ENCODE measurements around the gene HPS5. TPM values are rescaled to one million over a fixed set of nuclear protein-coding genes. Genes with fewer than 3 reads are reported as not detected.

HPS5 gene
- total and polyA plus RNA-seq, 2 donors (not counting 3 experiments of a cell fraction or from before 2014, with no cell fraction given), result 4.7 to 14.1 TPM

DNA sequence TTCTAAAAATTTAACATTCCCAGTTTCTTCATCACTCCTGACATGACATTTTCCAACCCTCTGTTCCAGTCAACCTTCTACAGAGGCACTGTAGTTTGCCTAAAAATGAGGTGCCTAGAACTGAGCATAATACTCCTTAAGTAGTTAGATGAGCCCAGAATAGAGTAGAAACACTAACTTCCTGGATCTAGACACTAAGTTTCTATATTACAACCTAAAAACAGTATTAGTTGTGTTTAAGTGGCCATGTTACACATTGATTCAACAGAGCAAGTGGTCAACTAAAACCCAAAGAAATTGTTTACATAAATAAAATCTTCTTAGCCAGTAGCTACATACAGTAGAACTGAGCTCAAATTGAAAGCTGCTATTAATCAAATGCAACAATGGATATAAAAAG, 1.3 kb downstream of the HPS5 start:
- Histone ChIP-seq H3K9me1 (replicated peaks; ENCODE audit: control insufficient read depth, extremely low read depth, insufficient read depth, low read length) (no peaks in the 10 kb centered on the region), H3K4me3 (replicated peaks in 1 of 3; ENCODE audit: insufficient read depth in 1 of 3, low read depth in 1 of 3, low read length in 3 of 3) (no peak overlapping the region), H3K4me1 (ENCODE audit: control insufficient read depth, extremely low read depth, insufficient read depth, low read length) (peaks cover 31% of the 10 kb centered on the region), H3K36me3 (ENCODE audit: control insufficient read depth in 2 of 2, extremely low read depth in 1 of 2, insufficient read depth in 2 of 2, low read length in 2 of 2) (peaks cover 0 to 2% of the 10 kb centered on the region in 2 experiments), H3K79me2 (ENCODE audit: control insufficient read depth, insufficient read depth, low read length) (peaks cover 42% of the 10 kb centered on the region), H3K27me3 (ENCODE audit: control insufficient read depth in 2 of 2, insufficient read depth in 2 of 2, low read length in 2 of 2) (no peaks in the 10 kb centered on the region), H3K27ac (ENCODE audit: insufficient read depth, low read depth, low read length) (no peak overlapping the region), H2AFZ (ENCODE audit: low read depth, low read length) (no peak overlapping the region), H3K9me3 (replicated peaks; ENCODE audit: control insufficient read depth, insufficient read depth, low read length) (no peaks in the 10 kb centered on the region), H4K20me1 (replicated peaks; ENCODE audit: control insufficient read depth, extremely low read depth, insufficient read depth, low read length) (no peaks in the 10 kb centered on the region), H3K4me2 (ENCODE audit: insufficient read depth, low read length) (peak overlapping the region; percentile 94), H3K9ac (replicated peaks; ENCODE audit: extremely low read depth, insufficient read depth, low read length) (no peak overlapping the region)
- intact Hi-C loops (cut with micrococcal nuclease), result loop anchor here (5.0 kb wide), 4 partner anchors 213 to 1243 kb away; partner anchors contain the start of genes PIK3C2A, RPS13, SAAL1 and SERGEF
- ChIA-PET POLR2A (interaction anchor here (2.0 kb wide), 1 partner anchor 74 kb away, joined by 15 read pairs; the partner anchor contains the start of gene LDHA), CTCF (interaction anchor here (0.6 to 2.6 kb wide), 3 partner anchors 75 to 207 kb away, joined by 4 to 13 read pairs (median 8); partner anchors contain the start of gene LDHA)
- FAIRE-seq, result no peak
- no peak for DNase-seq (ENCODE audit: low read depth, low spot score)
- TF ChIP-seq POLR2A (IDR thresholded peaks at IDR 0.05; ENCODE audit: low read depth, low read length) (no peak), GATA2 (IDR thresholded peaks at IDR 0.05; ENCODE audit: insufficient read depth, insufficient read length, low read depth, low read length) (no peak)
- BruUV-seq (replicated peaks), result no TSS peak
- dilution Hi-C loops (cut with MboI; ENCODE audit: extremely low pct_ligation_motif_present, low sequenced_read_pairs), result no loop called here

DNA sequence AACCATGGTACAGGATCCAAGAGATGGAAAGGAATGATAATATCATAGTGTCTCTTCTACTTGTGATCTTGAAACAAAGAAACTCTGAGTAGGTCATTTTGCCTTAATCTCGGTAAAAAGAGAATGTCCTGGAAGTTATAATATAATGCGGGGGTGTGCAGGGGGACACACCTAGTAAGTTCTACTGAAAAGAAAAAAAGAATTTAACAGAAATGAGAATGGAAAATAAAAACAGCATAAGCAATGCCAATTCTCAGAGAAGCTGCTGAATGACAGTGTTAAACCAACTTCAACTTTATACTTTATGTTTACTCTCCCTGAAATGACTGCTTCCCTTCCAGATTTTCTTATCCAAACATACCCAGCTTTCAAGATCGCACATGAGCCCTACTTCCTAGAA, 2.0 kb downstream of the HPS5 start:
- H3K4me1 ChIP-seq (ENCODE audit: control insufficient read depth, extremely low read depth, insufficient read depth, low read length), result peaks cover 30% of the 10 kb centered on the region
- H3K4me3 ChIP-seq (replicated peaks in 1 of 3; ENCODE audit: insufficient read depth in 1 of 3, low read depth in 1 of 3, low read length in 3 of 3), result no peak overlapping the region
- DNase-seq (ENCODE audit: low read depth, low spot score) (no peak), FAIRE-seq (no peak)
- BruUV-seq (replicated peaks), result no TSS peak
- no peaks in the 10 kb centered on the region for H3K9me1 ChIP-seq (replicated peaks; ENCODE audit: control insufficient read depth, extremely low read depth, insufficient read depth, low read length)
- POLR2A ChIA-PET, result no interaction called here
- no peaks in the 10 kb centered on the region for H3K9me3 ChIP-seq (replicated peaks; ENCODE audit: control insufficient read depth, insufficient read depth, low read length)
- no peaks in the 10 kb centered on the region for H4K20me1 ChIP-seq (replicated peaks; ENCODE audit: control insufficient read depth, extremely low read depth, insufficient read depth, low read length)
- no peak overlapping the region for H3K27ac ChIP-seq (ENCODE audit: insufficient read depth, low read depth, low read length)
- CTCF ChIA-PET, result interaction anchor here (1.6 kb wide), 1 partner anchor 76 kb away, joined by 8 read pairs; no protein-coding TSS in a partner anchor
- peaks cover 35% of the 10 kb centered on the region for H3K79me2 ChIP-seq (ENCODE audit: control insufficient read depth, insufficient read depth, low read length)
- H3K4me2 ChIP-seq (ENCODE audit: insufficient read depth, low read length), result no peak overlapping the region
- no peaks in the 10 kb centered on the region for H3K27me3 ChIP-seq (ENCODE audit: control insufficient read depth in 2 of 2, insufficient read depth in 2 of 2, low read length in 2 of 2)
- dilution Hi-C loops (cut with MboI; ENCODE audit: extremely low pct_ligation_motif_present, low sequenced_read_pairs) (no loop called here), intact Hi-C loops (cut with micrococcal nuclease) (loop anchor here (5.0 kb wide), 4 partner anchors 213 to 1243 kb away; partner anchors contain the start of genes PIK3C2A, RPS13, SAAL1 and SERGEF)
- peaks cover 0 to 2% of the 10 kb centered on the region in 2 experiments for H3K36me3 ChIP-seq (ENCODE audit: control insufficient read depth in 2 of 2, extremely low read depth in 1 of 2, insufficient read depth in 2 of 2, low read length in 2 of 2)
- no peak overlapping the region for H3K9ac ChIP-seq (replicated peaks; ENCODE audit: extremely low read depth, insufficient read depth, low read length)
- TF ChIP-seq GATA2 (IDR thresholded peaks at IDR 0.05; ENCODE audit: insufficient read depth, insufficient read length, low read depth, low read length) (no peak), EZH2 (IDR thresholded peaks at IDR 0.05; ENCODE audit: borderline replicate concordance, low read depth, low read length, severe bottlenecking) (no peak), MYC (IDR thresholded peaks at IDR 0.05; ENCODE audit: low read depth, low read length) (no peak), FOS (IDR thresholded peaks at IDR 0.05; ENCODE audit: borderline replicate concordance, insufficient read depth, low read length) (no peak), POLR2AphosphoS5 (IDR thresholded peaks at IDR 0.05; ENCODE audit: insufficient read depth, low read depth, low read length) (no peak), POLR2A (IDR thresholded peaks at IDR 0.05; ENCODE audit: low read depth, low read length) (no peak), JUN (IDR thresholded peaks at IDR 0.05; ENCODE audit: borderline replicate concordance, insufficient read depth, insufficient read length, low read depth) (no peak)
- TF ChIP-seq, protein P1, sequence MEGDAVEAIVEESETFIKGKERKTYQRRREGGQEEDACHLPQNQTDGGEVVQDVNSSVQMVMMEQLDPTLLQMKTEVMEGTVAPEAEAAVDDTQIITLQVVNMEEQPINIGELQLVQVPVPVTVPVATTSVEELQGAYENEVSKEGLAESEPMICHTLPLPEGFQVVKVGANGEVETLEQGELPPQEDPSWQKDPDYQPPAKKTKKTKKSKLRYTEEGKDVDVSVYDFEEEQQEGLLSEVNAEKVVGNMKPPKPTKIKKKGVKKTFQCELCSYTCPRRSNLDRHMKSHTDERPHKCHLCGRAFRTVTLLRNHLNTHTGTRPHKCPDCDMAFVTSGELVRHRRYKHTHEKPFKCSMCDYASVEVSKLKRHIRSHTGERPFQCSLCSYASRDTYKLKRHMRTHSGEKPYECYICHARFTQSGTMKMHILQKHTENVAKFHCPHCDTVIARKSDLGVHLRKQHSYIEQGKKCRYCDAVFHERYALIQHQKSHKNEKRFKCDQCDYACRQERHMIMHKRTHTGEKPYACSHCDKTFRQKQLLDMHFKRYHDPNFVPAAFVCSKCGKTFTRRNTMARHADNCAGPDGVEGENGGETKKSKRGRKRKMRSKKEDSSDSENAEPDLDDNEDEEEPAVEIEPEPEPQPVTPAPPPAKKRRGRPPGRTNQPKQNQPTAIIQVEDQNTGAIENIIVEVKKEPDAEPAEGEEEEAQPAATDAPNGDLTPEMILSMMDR (IDR thresholded peaks at IDR 0.05; ENCODE audit: extremely low read depth in 1 of 2, insufficient read depth in 1 of 2, low read depth in 1 of 2, low read length in 2 of 2), result no peak
- TF ChIP-seq, protein P2, sequence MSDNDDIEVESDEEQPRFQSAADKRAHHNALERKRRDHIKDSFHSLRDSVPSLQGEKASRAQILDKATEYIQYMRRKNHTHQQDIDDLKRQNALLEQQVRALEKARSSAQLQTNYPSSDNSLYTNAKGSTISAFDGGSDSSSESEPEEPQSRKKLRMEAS (IDR thresholded peaks at IDR 0.05; ENCODE audit: insufficient read depth, insufficient read length), result no peak
- no peak overlapping the region for H2AFZ ChIP-seq (ENCODE audit: low read depth, low read length)

Measured in endothelial cell of umbilical vein (primary cell).